HG02642 (cell line): Measurements from ENCODE around the gene TRIM27.
A peak's percentile ranks its signal among the peaks of the same experiment; 100 is the strongest.
"Not testable (repeated sequence)": the region's sequence is repeated elsewhere in the genome, so short reads cannot be mapped to it uniquely, and the experiment has no call there.

Experiments
- ATAC-seq: cut with Tn5 transposase; IDR thresholded peaks from one replicate; pipeline ENCODE4 v1.9.1; 2021; ENCODE audit warnings: mild to moderate bottlenecking; ENCODE audit not compliant: unreplicated experiment, poor library complexity

Gene TRIM27

DNA sequence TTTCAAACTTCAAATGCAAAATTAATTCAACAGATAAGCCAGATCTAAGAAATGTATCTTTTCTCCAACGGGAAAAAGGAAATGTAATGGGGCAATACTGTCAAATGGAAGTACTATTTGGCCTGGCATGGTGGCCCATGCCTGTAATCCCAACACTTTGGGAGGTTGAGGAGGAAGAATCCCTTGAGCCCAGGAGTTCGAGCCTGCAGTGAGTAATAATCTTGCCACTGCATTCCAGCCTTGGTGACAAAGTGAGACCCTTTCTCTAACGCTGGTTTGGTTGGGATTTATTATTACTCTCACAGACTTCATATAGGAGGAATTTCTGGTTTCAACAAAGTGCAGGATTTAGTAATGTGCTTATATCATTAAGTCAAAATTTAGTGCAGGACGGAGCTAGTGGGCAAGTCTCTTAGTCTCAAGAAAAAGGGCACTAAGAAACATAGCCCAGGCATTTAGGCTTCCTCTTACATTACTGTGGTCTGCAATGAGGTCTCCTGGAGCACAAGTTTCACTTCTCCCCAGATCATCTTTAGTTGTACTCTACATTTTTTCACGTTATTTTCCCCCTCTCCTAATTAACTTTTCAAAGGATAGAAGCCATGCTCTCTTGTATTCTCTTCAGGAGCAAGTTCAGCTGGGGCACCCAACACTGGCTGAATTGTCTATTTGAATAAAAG lies 23.1 kb downstream of the TRIM27 start:
- ATAC-seq = no peak

DNA sequence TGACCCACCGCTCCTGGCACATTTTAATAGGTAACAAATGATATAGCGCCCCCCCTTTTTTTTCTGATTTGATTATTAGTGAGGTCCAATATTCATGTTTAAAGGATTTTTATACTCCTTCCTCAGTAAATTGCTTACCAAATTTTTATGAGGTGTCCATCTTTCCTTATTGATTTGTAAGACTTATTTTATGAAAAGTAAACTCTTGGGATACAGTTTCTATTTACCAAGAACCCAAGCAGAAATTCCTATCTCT lies 25.1 kb downstream of the TRIM27 start:
- no peak for ATAC-seq

DNA sequence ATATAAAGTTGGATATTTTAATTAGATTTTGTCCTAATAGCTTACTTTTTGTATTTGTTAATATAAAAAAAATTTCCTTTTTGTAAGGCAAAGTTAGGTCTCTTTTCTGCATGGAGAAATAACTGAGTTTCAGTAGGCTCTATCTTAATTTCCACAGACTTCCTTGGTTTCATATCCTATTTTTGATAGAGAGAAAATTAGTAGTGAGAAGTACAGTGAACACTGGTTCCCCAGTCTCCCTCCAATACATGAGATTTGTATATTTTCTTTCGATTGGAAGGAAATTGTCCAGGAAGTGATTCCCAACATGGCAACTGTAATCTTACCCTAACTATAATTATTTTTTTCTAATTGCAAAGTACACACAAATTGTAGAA lies 26.4 kb downstream of the TRIM27 start:
- no peak for ATAC-seq

DNA sequence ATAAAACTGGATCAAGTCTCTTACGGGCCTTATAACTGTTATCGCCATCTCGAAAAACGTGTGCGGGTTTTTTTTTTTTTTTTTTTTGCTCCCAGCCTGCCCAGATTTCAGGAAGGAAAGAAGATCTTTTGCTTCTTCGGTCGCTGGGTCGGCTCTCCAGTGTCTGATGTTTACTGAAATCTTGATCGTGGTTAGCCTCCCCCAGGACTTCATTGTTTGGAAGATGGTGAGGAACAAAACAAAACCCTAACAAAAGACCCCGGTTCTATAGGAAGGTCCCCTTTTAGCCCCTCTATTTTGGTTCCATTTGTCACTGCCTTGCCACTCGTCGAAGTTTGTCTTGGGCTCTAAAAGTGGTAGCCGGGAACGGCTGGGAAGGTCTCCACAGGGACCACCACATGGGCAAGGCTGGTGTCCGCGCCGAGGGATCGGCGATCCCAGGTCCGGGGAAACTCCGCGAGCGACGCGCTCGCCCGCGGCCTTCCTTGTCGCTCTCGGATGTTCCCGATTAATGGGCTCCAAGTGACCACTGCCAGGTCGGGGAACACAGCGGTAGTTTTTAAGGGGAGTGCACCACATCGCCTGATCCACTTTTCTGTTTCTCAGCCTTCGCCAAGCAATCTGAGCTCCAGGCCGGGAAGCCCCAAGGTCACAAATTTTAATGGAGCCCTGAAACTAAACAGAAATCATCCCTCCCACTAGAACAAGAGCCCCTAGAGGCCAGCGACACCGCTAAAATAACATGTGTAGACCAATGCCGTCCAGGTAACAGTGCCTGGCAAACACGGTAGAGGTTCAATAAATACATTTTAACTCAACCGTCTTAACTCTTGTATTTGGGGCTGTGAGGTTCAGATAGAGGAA lies 27.0 kb downstream of the TRIM27 start:
- ATAC-seq = peak; percentile 9

DNA sequence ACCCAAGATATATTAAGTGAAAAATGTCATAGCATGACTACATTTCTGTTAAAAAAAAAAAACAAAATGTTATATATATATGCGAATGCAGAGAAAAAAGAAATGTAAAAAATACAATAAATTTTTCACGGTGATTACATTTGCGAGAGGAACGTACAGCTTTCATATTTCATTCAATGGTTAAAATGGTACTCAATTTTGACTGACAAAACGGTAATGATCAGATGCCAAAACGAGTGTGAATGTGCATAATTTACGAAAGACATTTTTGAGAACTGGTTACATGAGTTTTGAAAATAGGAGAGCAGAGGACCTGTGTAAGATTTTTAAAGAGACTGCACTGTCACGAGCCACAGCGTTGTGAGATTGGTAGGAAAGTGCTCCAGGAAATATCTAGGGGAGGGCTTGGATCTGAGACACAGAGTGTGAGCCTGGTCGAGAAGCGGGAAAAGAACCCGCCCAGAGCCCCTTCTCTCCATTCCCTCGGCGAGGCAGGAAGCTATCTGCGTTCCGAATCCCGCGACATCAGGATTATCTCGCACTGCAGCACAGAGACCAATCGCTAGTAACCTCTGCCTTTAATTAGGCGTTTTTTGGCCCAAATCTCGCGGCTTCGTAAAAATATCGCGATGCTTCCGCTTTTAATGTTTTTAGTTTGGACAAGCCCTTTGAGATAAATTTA lies 28.5 kb downstream of the TRIM27 start:
- ATAC-seq = peak; percentile 74

DNA sequence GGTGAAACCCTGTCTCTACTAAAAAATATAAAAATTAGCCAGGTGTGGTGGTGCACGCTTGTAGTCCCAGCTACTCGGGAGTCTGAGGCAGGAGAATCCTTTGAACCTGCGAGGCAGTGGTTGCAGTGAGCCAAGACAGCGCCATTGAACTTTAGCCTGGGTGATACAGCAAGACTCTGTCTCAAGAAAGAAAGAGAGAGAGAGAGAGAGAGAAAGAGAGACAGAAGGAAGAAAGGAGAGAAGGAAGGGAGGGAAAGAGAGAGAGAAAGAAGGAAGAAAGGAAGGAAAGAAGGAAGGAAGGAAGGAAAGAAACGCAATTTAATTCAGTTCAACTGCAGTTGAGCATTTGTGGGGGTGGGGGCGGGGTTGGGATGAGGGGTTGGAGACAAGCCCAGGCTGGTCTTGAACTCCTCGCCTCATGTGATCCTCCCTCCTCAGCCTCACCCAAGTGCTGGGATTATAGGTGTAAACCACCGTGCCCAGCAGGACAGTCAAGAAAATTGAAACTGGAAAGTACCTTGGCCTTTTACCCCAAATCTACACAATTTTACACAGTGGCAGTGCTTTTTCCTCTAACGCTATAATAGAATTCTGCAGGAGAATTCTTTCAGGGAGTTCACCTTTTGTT lies 30.5 kb downstream of the TRIM27 start:
- ATAC-seq = no peak

DNA sequence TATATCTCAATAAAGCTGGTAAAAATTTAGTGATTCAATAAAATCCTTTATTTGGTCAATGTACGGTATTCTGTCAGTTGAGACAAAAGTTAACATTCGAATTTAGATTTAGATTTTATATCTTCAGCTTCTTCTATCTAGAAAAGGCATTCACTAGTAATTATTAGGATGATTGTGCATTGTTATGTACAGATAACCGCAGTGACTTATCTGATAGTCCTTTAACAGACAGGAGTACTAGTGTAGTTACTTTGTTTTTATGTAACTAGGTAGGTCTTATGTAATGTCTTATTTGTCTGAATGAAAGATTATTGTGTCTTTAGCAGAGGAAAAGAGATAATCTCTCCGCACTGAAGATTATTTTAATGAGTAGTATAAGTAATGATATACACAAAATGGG lies 31.3 kb downstream of the TRIM27 start:
- ATAC-seq = no peak

DNA sequence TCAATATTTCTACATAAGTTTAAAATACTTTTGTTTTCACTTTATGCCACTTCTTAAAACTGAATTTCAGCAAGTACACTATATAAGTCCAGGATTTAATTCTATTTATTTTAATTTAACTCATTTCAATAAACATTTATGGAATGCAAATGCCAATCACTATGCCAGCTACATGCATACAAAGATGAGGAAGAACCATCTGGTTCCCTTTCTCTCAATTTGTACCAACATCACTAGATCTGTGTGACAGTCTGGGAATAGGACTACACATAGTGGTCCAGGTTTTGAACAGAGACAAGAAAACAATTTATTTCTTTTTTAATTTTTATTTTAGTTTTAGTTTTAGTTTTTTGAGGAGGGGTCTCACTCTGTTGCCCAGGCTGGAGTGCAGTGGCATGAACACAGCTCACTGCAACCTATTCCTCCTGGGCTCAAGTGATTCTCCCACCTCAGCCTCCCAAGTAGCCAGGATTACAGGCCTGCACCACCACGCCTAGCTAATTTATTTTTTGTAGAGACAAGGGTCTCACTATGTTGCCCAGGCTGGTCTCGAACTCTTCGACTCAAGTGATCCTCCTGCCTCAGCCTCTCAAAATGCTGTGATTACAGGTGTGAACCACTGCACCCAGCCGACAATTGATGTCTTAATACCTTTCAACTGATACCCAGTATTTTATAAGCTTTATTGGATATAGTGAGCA lies 35.8 kb downstream of the TRIM27 start:
- no peak for ATAC-seq

DNA sequence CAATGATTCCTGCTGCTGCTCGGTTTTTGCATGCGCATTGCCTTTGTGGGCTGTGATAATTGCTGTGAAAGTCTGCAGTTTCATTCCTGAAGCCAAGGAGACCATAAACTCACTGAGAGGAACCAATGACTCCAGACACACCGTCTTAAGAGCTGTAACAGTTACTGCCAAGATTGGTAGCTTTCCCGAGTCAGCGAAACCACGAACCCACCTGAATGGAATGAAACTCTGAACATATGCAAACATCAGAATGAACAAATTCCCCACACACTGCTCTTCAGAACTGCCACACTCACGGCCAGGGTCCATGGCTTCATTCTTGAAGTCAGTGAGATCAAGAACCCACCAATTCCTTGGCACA lies 37.7 kb downstream of the TRIM27 start:
- ATAC-seq = no peak

DNA sequence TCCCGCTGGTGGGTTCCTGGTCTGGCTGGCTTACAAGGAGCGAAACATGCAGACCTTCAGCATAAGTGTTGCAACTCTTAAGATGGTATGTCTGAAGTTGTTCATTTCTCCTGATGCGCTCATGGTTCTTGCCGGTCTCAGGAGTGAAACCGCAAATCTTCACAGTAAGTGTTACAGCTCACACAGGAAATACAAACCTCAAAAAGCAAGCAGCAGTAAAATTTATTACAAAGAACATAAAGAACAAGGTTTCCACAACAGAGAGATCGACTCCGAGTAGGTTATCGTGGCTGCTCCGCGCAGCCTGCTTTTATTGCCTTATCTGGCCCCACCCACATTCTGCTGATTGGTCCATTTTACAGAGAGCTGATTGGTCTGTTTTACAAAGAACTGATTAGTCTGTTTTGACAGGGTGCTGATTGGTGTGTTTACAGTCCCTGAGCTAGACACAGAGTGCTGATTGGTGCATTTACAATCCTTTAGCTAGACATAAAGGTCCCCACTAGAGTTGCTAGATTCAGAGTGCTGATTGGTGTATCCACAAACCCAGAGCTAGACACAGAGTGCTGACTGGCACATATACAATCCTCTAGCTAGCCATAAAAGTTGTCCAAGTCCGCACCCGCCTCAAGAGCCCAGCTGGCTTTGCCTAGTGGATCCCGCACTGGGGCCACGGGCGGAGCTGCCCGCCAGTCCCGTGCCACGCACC lies 39.2 kb downstream of the TRIM27 start:
- no peak for ATAC-seq

DNA sequence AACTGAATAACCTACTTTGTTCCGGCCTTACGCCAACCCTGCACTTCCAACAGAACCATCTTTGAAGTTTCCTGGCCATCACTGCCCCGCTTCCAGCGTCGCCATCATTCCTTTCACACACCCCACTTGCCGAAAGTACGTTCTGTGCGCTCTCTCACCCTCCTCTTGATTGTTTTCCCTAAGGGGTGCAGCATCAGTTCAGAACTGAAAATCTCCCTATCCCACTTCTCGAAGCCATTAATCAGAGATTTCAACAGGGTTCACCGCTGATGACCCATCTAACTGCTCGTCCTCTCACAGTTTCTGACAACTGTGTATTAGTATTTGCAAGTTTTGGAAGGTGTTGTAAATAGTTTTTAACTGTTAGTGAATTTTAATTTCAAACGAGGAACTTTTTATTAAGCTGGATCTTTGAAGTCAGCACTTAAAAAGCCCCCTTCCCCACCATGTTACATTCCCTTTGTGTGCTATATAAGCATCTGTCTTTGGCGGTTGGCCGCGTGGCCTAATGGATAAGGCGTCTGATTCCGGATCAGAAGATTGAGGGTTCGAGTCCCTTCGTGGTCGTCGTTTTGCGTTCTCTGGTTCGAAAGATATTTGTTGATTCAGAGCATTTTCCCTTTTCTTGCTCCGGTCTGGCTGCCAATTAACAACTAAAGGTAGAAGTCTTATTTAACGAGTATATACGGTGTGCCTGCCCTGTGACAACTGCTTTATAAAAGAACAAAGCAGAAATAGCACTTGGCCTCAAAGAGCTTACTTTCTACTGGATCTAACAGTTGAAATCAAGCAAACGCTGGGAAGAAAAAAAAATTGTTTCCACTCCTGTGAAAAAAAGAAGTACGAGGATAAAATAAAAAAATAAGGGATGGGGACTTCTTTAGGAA lies 42.6 kb downstream of the TRIM27 start:
- ATAC-seq = no peak

DNA sequence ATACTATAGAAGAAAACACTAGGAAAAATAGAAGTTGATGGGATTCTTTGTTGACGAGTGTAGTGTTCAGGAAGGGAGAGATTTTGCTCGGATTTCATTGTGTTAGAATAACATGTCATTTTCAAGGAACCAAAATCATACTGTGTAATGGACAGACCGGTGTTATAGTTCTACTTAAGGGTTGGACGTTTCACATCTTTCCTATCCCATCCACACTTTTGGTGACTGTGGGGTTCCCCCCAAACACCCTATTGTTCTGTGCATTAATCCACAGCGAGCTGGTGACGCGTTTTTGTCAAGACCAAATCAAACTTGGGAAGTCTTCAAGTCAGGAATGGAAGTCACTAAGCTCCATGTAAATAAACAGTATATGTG lies 43.3 kb downstream of the TRIM27 start:
- ATAC-seq = no peak

DNA sequence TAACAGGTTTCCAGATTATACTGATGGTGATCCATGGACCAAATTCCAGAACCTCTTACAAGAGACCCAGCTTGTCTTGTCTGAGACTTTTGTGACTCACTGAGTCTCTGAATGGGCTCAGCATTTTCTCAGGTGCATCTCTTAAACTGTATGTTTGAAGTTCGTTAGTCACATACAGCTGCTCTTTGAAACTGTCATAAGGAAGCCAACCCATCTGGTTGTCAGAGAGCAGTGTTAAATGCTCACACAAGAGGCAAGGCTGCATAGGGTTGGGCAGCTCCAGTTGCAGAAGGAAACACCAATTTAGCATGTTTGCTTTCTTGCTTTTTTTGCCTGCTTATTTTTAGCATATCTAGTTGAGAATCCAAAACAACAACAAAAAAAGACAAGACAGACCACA lies 47.1 kb downstream of the TRIM27 start:
- ATAC-seq = no peak

DNA sequence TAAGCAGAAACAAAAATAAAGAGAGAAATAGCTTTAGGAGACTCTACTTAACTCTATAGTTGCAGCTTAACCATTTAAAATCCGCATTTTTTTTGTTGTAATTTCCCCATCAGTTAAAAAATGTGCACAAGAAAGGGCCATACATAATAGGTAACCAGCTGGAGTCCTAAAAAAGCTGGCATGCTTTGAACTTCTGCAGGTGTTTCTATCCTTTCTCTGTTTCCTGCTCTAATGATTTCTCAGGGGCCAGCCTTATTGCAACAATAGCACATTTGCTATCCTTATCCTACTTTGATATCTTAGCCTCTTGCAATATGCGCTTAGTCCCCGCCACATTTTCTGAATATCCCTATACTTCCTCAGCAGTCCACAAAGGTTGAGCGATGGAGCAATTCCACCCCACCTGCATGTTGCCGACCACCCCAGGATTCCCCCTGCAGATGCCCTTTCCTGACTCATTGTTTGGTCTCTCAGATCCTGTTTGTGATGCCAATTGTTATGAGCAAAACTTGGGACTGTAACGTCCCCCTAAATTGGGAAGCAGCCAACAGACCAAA lies 48.5 kb downstream of the TRIM27 start:
- no peak for ATAC-seq

DNA sequence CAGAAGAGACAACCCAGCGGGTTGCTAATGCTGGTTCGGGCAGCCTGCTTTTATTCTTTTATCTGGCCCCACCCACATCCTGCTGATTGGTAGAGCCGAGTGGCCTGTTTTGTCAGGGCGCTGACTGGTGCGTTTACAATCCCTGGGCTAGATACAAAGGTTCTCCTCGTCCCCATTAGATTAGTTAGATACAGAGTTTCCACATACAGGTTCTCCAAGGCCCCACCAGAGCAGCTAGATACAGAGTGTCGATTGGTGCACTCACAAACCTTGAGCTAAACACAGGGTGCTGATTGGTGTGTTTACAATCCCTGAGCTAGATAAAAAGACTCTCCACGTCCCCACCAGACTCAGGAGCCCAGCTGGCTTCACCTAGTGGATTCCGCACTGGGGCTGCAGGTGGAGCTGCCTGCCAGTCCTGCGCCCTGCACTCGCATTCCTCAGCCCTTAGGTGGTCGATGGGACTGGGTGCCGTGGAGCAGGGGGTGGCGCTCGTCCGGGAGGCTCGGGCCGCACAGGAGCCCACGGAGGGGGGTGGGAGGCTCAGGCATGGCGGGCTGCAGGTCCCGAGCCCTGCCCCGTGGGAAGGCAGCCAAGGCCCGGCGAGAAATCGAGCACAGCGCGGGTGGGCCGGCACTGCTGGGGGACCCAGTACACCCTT lies 51.5 kb downstream of the TRIM27 start:
- ATAC-seq = not testable (repeated sequence)

DNA sequence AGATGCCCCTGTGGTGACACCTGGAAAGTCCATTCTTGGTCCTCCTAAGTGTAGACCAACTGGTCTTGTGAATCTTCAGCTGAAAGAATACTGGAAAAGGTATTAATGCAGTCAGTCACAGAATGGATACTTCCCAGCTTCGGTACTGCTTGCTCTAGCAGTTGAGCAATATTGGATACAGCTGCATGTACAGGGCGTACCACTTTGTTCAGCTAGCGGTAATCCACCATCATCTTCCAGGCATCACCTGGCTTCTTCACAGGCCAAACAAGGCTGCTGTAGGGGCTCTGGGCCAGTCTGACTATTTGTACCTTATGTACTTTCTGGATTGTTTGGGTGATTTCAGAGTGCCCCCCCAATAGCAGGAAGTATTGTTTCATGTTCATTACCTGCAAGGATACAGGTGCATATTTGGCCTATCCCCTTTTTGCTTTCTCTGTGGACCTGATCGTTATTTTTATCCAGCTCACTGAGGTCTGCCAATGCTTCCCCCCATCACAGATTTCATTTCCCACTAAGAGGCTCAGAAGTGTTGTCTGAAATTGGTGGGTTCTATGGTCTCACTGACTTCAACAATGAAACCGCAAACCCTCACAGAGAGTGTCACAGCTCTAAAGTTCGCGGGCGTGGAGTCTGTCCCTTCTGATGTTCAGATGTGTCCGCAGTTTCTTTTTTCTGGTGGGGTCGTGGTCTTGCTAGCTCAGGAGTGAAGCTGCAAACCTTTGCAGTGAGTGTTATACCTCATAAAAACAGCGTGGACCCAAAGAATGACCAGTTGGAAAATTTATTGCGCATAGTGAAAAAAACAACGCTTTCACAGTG lies 52.2 kb downstream of the TRIM27 start:
- ATAC-seq = no peak

DNA sequence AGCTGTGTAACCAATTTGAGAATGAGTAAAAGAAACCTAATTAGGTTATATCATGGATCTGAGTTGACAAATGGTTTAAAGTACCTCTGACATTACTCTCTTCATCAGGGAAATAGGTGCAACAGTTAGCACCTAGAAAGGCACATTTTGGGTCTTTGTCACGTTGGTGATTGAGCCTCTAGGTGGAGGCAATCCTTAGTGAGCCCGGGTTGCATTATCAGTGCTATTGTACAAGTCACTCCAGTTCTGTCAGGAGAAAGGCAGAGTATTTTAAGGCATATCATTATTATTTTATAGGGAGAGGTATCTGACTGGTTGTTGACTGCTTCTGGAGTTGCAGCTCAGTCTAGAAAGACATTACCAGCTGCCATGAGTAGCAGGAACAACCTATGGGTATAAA lies 54.9 kb downstream of the TRIM27 start:
- ATAC-seq = no peak

DNA sequence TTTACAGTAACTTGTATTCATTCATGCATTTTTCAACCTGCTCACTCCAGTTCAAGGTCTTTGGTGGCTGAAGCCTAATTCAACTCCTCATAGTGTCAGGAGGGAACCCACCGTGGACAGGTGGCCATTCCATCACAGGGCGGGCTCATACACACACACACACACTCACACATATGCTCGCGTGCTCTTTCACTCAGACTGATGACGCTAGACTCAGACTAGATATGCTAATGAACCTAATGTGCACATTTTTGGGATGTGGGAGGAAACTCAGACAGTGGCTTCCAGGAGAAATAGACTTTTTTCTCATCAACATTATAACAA lies 56.7 kb downstream of the TRIM27 start:
- peak; percentile 8 for ATAC-seq
